Right ventricle myocardium inferior (tissue), 1 donor: ENCODE results near the gene PCBP2. TPM values are rescaled to one million over a fixed set of nuclear protein-coding genes. Genes with fewer than 3 reads are reported as not detected.
"Not testable (repeated sequence)": the region's sequence is repeated elsewhere in the genome, so short reads cannot be mapped to it uniquely, and the experiment has no call there.

ENCODE experiments used
- ATAC-seq: fragments of 200-7000 bp; cut with Tn5 transposase; one replicate; pipeline ENCODE4 v1.9.1; 2020; ENCODE audit warnings: mild to moderate bottlenecking, moderate library complexity
- DNase-seq: peaks from one replicate; pipeline ENCODE4 v3.0.0; 2021; ENCODE audit errors: missing footprints
- intact Hi-C: fragments of 100-400 bp; cut with DNase I; formaldehyde crosslinking; loops from one replicate; pipeline ENCODE4 v1.11.0; 2022
- long read RNA-seq: library from polyadenylated mRNA; unstranded; transcript quantifications from one replicate; pipeline ENCODE4 v2.0.0, GENCODE V29; 2021
- total RNA-seq: library from RNA; stranded (reverse); fragmentation: NEBNext Ultra II Directional; extraction: Animal tissue kit (Norgen Biotek cat#: 25700); gene quantifications from one replicate; pipeline ENCODE4 v1.2.1, GENCODE V29; 2021
- donor health status: DM: no; HTN: yes; CAD: no; lungs with severe emphysema.

PCBP2 gene
- 494 TPM for total RNA-seq
- long read RNA-seq, transcript PCBP2-207 (15 exons, 1,457 nt) = major isoform, 7 of 84 reads
- long read RNA-seq, transcript PCBP2-203 (13 exons, 3,026 nt) = minor isoform, 6 of 84 reads
- long read RNA-seq, transcript PCBP2-201 (14 exons, 1,730 nt) = major isoform, 7 of 84 reads
- long read RNA-seq, partial matches to known transcripts = 19 of 84 reads
- long read RNA-seq, other reads (novel, unspliced or antisense) = 33 of 84 reads

DNA sequence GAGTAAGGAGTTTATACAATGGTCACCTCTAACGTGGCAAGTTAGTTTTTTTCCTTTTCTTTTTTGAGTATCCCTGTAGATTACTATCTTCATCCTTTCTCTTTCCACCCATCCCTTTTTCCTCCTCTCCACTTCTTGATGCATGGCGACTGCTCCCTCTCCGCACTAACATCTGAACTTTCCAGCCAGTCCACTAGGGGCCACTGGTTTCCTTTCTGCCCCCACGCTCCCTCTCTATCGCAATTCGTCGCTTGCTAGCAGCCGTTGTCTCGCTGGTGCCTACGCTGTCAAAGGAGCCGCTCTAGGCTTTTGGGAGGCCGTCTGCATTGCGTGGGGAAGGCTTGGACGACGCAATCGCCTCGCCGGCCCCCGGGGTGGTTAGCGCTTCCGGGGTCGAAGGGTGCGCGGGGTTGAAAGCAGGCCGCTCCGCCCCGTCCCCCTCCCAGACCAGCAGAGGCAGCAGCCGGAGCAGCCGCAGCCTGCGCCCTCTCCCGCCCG lies at the start of gene PCBP2:
Gene PCBP2, plus strand, starts transcription at position 442 of the 498 bp plus-strand sequence. CDS start 2,699 bp downstream, outside the sequence.
- intact Hi-C loops = loop anchor here (5.0 kb wide), 1 partner anchor 51 kb away; the partner anchor contains the start of gene TARBP2
- ATAC-seq = peak; percentile 98
- DNase-seq = peak; percentile 99

DNA sequence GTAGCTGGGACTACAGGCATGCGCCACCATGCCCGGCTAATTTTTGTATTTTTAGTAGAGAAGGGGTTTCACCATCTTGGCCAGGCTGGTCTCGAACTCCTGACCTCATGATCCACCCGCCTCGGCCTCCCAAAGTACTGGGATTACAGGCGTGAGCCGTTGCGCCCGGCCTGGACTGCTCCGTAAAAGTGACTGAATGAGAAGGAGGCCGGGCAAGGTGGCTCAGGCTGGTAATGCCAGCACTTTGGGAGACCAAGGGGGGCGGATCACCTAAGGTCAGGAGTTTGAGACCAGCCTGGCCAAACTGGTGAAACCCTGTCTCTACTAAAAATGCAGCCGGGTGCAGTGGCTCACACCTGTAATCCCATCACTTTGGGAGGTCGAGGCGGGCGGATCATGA lies 49.6 kb upstream of the PCBP2 start:
- intact Hi-C loops, ATAC-seq: not testable (repeated sequence)

DNA sequence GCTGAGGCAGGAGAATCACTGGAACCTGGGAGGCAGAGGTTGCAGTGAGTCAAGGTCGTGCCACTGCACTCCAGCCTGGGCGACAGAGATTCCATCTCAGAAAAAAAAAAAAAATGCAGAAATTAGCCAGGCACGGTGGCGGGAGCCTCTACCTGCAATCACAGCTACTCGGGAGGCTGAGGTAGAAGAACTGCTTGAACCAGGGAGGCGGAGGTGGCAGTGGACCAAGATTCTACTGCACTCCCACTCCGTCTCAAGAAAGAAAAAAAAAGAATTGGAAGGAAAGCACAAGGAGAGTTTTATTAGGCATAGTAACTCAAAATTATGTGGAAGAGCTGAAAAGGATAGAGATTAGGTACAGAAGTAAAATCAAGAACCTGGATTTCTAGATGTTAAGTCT lies 49.0 kb upstream of the PCBP2 start:
- ATAC-seq (no peak), DNase-seq (peak; percentile 42)
- intact Hi-C loops = no loop called here

More for the DNA sequence above, 49.6 kb upstream of the PCBP2 start:
- peak; percentile 52 for DNase-seq

DNA sequence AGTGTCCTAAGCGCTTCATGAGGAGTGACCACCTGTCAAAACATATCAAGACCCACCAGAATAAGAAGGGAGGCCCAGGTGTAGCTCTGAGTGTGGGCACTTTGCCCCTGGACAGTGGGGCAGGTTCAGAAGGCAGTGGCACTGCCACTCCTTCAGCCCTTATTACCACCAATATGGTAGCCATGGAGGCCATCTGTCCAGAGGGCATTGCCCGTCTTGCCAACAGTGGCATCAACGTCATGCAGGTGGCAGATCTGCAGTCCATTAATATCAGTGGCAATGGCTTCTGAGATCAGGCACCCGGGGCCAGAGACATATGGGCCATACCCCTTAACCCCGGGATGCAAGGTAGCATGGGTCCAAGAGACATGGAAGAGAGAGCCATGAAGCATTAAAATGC lies 41.0 kb upstream of the PCBP2 start:
- ATAC-seq = no peak
- intact Hi-C loops = no loop called here
- peak; percentile 35 for DNase-seq

DNA sequence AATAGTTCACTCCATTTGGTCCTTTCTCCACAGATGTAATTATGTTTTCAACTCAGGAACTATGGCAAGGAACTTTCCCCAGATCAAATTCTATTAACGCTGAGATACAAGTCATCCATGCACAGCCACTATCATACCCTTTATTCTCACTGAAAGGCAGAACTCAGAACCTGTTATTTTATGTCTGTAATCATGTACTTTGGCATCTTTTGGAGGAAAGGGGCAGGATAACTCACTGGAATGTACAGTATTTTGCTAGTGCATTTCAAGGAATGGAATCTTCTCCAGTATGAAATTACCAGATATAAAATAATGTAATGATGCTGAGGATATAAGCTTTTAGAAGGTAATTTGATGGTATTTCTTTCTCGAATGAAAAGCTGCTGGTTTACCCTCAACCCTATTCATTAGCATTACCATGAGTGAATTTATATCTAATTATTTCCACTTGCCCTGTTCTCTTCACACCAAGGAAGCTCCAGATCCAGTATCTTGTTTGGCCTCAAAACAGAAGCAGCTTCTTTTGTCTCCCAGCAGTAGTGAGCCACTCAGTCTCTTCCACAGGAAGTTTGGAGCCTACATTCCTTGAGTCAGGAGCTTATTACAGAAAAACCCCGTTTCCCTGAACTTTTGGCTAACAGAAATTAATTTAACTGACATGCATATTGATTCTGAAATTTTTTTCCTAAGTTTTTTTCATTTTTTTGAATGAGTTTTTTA lies 38.3 kb upstream of the PCBP2 start:
- intact Hi-C loops = no loop called here
- ATAC-seq (no peak), DNase-seq (no peak)

DNA sequence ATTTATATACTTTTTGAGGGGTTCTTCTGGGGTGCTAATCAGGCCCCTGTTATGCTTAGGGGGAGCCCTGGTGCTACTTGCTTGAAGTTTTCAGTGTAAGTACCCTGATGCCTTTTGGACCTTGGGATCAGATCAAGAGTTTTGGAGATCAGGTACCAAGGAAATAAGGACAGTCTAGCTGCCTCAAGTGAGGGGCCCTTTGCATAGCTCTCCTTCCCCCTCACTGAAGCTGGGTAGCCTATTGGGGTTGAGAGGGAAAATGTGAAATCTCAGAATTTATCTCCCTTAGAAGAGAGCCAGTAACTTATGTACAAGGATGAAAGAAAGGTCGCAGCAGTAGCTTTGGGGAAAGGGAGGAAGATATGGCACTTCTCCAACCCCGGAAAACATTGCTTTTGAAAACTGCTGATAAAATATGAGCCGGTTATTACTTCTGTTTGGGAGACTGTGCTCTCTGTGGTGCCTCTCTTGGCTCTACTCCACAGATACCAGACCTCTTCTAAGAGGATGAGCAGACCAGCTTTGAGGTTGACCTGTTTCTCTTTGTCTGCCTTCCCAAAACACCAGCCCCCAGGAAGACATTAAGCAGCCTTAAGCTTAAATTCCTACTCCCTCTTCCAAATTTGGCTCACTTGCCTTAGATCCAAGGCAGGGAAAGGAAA lies 37.0 kb upstream of the PCBP2 start:
- DNase-seq (no peak), ATAC-seq (no peak)
- intact Hi-C loops = no loop called here

DNA sequence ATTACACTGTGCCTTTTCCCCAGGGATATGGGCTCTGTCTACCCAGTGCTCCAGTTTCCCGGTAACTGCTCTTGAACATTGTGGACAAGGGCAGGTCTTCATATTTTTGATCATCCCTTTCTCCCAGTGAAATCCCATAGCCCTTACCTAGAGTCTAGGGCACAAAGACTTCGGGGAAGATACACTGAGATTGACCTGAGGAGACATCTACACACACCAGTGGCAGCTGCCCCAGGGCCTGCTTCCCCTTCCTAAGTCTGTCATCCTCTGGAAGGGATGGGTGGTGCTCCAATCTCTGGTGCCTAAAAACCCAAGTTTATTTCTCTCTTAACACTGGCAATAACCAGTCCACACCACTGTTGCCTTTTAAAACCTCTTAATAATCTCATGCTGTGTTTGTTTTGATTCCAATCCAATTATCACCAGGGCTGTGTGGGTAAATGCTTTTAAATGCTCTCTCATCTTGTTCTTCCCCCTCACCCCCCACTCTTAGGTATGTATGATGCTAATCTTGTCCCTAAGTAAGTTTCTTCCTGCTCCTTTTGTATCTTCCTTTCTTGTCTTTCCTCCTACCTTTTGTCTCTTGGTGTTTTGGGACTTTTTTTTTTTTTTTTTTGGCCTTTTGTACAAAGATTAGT lies 36.0 kb upstream of the PCBP2 start:
- DNase-seq, intact Hi-C loops: not testable (repeated sequence)
- ATAC-seq = peak; percentile 38

DNA sequence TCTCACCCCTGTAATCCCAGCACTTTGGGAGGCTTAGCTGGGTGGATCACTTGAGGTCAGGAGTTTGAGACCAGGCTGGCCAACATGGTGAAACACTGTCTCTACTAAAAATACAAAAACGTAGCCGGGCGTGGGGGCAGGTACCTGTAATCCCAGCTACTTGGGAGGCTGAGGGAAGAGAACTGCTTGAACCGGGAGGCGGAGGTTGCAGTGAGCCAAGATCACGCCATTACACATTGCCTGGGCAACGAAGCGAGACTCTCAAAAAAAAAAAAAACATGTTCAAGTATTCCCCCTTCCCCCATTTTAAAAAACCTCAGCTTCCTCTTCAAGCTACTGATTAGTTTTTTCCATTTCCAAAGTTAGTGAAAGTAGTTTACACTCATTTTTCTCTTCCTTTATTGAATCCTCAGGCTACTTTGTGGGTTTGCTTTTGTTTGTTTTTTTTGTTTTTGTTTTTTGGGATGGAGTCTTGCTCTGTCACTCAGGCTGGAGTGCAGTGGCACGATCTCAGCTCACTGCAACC lies 34.5 kb upstream of the PCBP2 start:
- DNase-seq, ATAC-seq, intact Hi-C loops: not testable (repeated sequence)

DNA sequence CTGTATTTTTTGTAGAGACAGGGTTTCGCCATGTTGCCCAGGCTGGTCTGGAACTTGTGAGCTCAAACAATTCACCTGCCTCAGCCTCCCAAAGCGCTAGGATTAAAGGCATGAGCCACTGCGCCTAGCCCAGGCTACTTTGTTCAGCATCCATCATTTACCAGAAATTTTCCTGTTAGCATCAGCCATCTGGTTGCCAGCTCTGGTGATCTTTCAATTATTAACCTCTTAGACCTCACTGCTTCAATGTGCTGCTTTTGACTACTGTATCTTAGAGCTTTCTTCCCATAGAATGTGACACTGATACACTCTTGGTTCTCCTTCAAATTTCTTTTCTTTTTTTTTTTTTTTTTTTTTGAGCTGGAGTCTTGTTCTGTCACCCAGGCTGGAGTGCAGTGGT lies 33.7 kb upstream of the PCBP2 start:
- DNase-seq (no peak), ATAC-seq (no peak)
- intact Hi-C loops = no loop called here

DNA sequence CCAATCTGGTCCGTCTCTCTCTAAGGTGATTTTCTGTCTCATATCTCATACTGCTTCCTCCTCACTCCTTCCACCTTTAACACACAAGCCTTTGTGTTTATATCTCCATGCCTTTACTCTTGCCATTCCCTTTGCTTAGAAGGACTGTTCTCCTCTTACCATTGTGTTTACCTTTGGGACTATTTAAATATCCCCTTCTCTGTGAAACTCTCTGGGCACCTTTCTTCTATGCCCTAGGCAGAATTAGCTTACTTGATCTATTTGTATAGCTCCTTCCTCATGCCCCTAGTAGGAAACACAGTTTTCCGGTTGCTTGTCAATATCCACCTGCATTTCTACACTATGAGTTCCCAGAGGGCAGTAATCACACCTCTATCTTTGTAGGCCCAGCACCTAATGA lies 32.1 kb upstream of the PCBP2 start:
- intact Hi-C loops = no loop called here
- no peak for DNase-seq
- ATAC-seq = no peak

DNA sequence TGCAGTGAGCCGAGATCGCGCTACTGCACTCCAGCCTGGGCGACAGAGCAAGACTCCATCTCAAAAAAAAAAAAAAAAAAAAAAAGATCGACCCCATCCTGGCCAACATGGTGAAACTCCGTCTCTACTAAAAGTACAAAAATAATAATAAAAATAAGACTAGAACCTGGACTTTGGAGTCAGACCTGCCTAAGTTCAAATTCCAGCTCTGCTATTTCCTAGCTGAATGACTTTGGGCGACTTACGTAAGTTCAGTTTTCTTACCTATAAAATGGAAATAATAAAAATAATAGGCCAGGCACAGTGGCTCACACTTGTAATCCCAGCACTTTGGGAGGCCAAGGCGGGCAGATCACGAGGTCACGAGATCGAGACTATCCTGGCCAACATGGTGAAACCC lies 29.7 kb upstream of the PCBP2 start:
- intact Hi-C loops, ATAC-seq, DNase-seq: not testable (repeated sequence)

DNA sequence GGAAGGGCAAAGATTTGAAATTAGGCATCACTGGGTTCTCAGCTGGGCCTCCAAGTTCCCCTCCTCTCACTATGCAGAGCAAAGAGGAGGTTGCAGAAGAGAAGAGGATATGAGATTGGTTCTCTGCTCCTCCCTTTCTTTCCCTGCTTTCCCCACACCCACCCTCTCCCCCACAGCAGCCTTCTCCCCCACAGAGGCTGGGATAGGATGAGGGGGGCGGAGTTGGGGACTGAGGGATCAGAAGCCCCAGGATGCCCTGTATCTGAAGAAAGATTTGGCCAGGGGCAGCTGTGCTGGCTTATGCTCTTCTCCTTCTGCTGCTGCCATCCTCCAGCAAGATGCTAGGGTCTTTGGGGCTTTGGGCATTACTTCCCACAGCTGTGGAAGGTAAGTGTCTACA lies 28.3 kb upstream of the PCBP2 start, which contains the start of gene AMHR2:
Gene AMHR2, plus strand, starts transcription at position 259 of the 400 bp plus-strand sequence. Its CDS starts 80 bp downstream, at position 339.
- intact Hi-C loops = no loop called here
- DNase-seq (no peak), ATAC-seq (no peak)

DNA sequence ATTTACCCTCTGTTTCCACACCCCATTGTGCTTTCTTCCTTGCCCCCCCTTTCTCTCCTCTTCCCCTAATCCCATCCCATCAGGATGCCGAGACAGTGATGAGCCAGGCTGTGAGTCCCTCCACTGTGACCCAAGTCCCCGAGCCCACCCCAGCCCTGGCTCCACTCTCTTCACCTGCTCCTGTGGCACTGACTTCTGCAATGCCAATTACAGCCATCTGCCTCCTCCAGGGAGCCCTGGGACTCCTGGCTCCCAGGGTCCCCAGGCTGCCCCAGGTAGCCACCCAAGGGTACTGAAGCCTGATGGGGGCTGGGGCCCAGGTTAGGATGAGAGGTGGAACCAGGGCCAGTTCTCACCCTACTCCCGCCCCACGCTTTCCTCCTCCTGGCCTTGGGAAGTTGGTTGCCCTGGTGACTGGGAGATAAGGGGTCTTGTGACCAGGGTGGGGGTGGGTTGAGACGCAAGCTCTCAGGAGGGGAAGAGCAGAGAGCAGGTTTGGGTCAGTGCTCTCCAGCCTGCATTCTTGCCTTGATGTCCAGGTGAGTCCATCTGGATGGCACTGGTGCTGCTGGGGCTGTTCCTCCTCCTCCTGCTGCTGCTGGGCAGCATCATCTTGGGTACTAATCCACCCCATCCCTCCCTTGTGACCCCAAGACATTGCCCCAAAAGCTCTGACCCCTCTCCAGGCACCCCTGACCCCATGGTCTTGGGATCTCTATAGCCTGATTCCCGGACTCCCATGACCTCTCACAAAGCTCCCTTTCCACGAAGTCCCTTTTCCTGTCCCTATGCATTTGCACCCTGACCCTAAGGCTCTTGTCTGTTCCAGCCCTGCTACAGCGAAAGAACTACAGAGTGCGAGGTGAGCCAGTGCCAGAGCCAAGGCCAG lies 27.0 kb upstream of the PCBP2 start:
- DNase-seq (no peak), ATAC-seq (no peak)
- intact Hi-C loops = no loop called here

DNA sequence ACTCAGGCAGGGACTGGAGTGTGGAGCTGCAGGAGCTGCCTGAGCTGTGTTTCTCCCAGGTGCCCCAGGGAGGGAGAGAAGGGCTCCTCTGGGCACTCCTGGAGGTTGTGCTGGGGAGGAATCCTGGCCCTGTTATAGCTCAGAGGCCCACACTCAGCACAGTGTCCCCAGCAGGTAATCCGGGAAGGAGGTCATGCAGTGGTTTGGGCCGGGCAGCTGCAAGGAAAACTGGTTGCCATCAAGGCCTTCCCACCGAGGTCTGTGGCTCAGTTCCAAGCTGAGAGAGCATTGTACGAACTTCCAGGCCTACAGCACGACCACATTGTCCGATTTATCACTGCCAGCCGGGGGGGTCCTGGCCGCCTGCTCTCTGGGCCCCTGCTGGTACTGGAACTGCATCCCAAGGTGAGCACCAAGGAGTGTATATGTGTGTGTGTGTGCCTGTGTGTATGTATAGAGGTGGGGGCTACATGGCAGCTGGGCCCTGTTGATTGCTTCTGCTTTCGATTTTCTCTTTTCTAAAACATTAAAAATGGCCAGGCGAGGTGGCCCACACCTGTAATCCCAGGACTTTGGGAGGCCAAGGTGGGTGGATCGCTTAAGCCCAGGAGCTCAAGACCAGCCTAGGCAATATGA lies 26.3 kb upstream of the PCBP2 start:
- no peak for ATAC-seq
- intact Hi-C loops = no loop called here
- no peak for DNase-seq

DNA sequence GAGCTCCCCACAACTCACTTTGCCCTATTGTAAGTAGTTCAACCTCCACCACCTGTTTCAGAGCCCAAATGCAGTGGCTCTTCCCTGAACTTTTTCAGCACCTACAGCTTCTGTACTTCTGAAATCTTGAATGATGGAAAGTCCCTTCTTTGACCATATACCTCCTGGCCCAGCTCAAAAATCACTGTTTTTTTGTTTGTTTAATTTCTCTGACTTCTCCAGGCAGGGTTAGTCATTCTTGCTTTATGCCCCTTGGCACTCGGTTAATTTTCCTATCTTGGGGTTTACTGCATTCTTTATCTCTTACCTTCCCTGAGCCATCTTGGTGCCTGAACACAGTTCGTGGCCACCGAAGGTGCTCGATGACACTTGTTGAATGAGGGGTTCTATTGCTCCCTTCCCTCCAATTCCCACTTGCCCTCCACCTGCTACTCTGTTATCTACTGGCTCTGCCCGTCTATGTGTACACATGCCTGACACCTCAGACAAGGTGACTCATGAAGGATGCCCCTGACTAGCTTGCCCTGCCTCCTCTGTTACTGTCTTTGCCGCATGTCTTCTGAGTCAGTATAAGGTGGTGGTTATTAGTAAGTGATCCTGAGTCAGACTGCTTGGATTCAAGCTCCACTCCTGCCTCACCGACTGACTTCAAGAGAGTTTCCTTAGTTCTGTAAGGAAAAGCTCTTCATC lies 23.9 kb upstream of the PCBP2 start:
- DNase-seq (no peak), ATAC-seq (no peak)
- intact Hi-C loops = no loop called here

DNA sequence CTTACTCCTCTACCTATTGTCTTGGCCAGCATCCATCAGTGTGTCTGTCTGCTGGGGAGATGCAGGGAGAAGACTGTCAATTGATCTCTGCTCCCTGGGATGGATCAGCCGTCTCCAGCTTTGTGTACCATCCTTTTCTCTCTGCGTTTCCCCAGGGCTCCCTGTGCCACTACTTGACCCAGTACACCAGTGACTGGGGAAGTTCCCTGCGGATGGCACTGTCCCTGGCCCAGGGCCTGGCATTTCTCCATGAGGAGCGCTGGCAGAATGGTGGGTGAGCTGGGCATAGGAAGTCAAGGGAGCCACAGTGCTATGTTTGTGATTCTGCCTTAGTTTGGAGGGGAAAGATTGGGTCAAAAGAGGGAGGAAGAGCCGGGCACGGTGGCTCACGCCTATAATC lies 23.2 kb upstream of the PCBP2 start:
- DNase-seq = no peak

DNA sequence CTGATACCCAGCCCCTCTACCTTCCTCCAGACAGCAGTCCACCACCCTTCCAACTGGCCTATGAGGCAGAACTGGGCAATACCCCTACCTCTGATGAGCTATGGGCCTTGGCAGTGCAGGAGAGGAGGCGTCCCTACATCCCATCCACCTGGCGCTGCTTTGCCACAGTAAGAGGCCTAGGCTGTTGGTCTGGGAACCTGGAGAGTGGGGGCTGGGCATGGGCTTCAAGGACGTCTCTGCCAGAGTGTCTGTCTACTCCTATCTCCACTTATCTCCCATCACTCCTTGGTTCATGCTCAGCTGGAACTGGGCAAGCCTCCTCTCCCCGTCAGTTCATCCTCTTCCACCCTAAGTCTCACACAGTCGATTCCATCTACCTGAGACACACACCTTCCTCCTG lies 21.8 kb upstream of the PCBP2 start:
- DNase-seq = no peak
- intact Hi-C loops = no loop called here
- ATAC-seq = no peak

More for the DNA sequence above, 23.2 kb upstream of the PCBP2 start:
- intact Hi-C loops = no loop called here
- ATAC-seq = no peak
